Spleen (tissue), 7 donors: Measurements from ENCODE around the gene AKAP12.

Experiments used
- POLR2A ChIP-seq, 3 donors: fragments of 450-650 bp; IDR thresholded peaks; one replicate each; pipeline ENCODE4 v1.5.1; 2017; ENCODE audit warnings: antibody characterized with exemption in 3 of 3, mild to moderate bottlenecking in 1 of 3
- POLR2AphosphoS5 ChIP-seq, 3 donors: sonication (generic); formaldehyde crosslinking; IDR thresholded peaks; one replicate each; pipeline ENCODE4 v1.5.1; 2017; ENCODE audit warnings: antibody characterized with exemption in 3 of 3
- TF ChIP-seq, protein P1 (sequence below), 11 experiments: fragments of 200-600 bp in 7 of 11; fragments of 450-650 bp in 4 of 11; sonication (generic) in 4 of 11; IDR thresholded peaks in 8 of 11; conservative IDR thresholded peaks in 3 of 11; 1 replicate in 7 of 11; 2 replicates in 4 of 11; pipeline versions ENCODE4 v1.4.0 to v1.8.0; 2016 to 2021; ENCODE audit warnings: antibody characterized with exemption in 11 of 11, inconsistent platforms in 4 of 11, mild to moderate bottlenecking in 1 of 11
- donor health status: DM: no; HTN: no; CAD: no; lungs with moderate emphysema.
- donor health status: DM: no; HTN: no; CAD: no.
- donor health status: DM: no; HTN: no; CAD: no.

DNA sequence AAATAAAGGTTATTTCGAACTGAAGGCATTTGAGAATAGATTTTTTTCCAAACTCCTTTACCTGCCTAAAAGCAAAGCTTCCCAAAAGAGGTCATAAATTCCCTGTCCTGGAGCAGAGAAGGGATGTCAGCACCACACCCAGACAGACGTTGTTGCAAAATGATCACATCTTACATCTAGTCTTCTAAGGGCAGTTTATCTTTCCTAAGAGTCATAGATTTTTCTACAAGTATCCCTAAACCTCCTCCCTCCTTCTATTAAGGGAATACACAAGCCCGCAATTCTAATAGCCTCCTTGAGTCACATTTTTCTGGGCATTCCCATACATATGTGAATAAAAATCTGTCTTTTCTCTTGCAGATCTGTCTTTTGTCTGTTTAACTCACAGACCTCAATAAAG, 20.6 kb upstream of the AKAP12 start:
- TF ChIP-seq, protein P1, sequence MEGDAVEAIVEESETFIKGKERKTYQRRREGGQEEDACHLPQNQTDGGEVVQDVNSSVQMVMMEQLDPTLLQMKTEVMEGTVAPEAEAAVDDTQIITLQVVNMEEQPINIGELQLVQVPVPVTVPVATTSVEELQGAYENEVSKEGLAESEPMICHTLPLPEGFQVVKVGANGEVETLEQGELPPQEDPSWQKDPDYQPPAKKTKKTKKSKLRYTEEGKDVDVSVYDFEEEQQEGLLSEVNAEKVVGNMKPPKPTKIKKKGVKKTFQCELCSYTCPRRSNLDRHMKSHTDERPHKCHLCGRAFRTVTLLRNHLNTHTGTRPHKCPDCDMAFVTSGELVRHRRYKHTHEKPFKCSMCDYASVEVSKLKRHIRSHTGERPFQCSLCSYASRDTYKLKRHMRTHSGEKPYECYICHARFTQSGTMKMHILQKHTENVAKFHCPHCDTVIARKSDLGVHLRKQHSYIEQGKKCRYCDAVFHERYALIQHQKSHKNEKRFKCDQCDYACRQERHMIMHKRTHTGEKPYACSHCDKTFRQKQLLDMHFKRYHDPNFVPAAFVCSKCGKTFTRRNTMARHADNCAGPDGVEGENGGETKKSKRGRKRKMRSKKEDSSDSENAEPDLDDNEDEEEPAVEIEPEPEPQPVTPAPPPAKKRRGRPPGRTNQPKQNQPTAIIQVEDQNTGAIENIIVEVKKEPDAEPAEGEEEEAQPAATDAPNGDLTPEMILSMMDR (IDR thresholded peaks at IDR 0.05 in 8 of 11, conservative IDR thresholded peaks at IDR 0.05 in 3 of 11) = no peak
- TF ChIP-seq POLR2A (IDR thresholded peaks at IDR 0.05) (no peak), POLR2AphosphoS5 (IDR thresholded peaks at IDR 0.05) (no peak)
